HepG2 (cell line): ENCODE measurements around the gene SNAPIN. TPM values are rescaled to one million over a fixed set of nuclear protein-coding genes. Genes with fewer than 3 reads are reported as not detected.
A peak's percentile ranks its signal among the peaks of the same experiment; 100 is the strongest.

Source experiments
- ATAD3A ChIP-seq: sonication (generic); formaldehyde crosslinking; IDR thresholded peaks from 2 replicates; pipeline ENCODE4 v1.4.0; 2020; ENCODE audit warnings: missing genetic modification reagents
- ATRX ChIP-seq: sonication (generic); formaldehyde crosslinking; IDR thresholded peaks from 2 replicates; pipeline ENCODE4 v1.4.0; 2020; ENCODE audit warnings: missing genetic modification reagents, borderline replicate concordance
- BORCS8-MEF2B ChIP-seq: sonication (generic); formaldehyde crosslinking; IDR thresholded peaks from 2 replicates; pipeline ENCODE4 v1.8.0; 2022; ENCODE audit warnings: mild to moderate bottlenecking, missing genetic modification reagents
- BRD4 ChIP-seq: sonication (generic); formaldehyde crosslinking; IDR thresholded peaks from 2 replicates; pipeline ENCODE4 v1.4.0; 2020; ENCODE audit warnings: missing genetic modification reagents
- CEBPG ChIP-seq: IDR thresholded peaks from 2 replicates; pipeline ENCODE4 v1.6.1; 2016
- FOXC1 ChIP-seq: sonication (generic); formaldehyde crosslinking; IDR thresholded peaks from 2 replicates; pipeline ENCODE4 v1.8.0; 2022; ENCODE audit warnings: mild to moderate bottlenecking, missing genetic modification reagents, borderline replicate concordance
- HIVEP1 ChIP-seq: sonication (generic); formaldehyde crosslinking; IDR thresholded peaks from 2 replicates; pipeline ENCODE4 v1.4.0; 2020; ENCODE audit warnings: mild to moderate bottlenecking, missing genetic modification reagents
- MEF2D ChIP-seq: sonication (generic); formaldehyde crosslinking; IDR thresholded peaks from 2 replicates; pipeline ENCODE4 v1.5.1; 2020; ENCODE audit warnings: mild to moderate bottlenecking, missing genetic modification reagents
- MIER2 ChIP-seq: IDR thresholded peaks from 2 replicates; pipeline ENCODE4 v1.6.1; 2016; ENCODE audit warnings: missing biosample characterization, missing genetic modification reagents
- PHF20 ChIP-seq: sonication (generic); formaldehyde crosslinking; IDR thresholded peaks from 2 replicates; pipeline ENCODE4 v1.5.0; 2020; ENCODE audit warnings: mild to moderate bottlenecking, missing genetic modification reagents
- REPIN1 ChIP-seq: sonication (generic); formaldehyde crosslinking; IDR thresholded peaks from 2 replicates; pipeline ENCODE4 v1.8.0; 2022; ENCODE audit warnings: missing genetic modification reagents, low read depth, mild to moderate bottlenecking, borderline replicate concordance
- TGIF2 ChIP-seq: IDR thresholded peaks from 2 replicates; pipeline ENCODE4 v1.6.1; 2016; ENCODE audit warnings: control low read depth, missing compliant biosample characterization
- TRIM24 ChIP-seq: sonication (generic); formaldehyde crosslinking; IDR thresholded peaks from 2 replicates; pipeline ENCODE4 v1.8.0; 2022; ENCODE audit warnings: mild to moderate bottlenecking, missing genetic modification reagents
- ZNF326 ChIP-seq: sonication (generic); formaldehyde crosslinking; IDR thresholded peaks from 2 replicates; pipeline ENCODE4 v1.4.0; 2020; ENCODE audit warnings: missing genetic modification reagents, borderline replicate concordance
- ZNF724P ChIP-seq: sonication (generic); formaldehyde crosslinking; IDR thresholded peaks from 2 replicates; pipeline ENCODE4 v1.8.0; 2022; ENCODE audit warnings: missing genetic modification reagents, borderline replicate concordance
- ZNF749 ChIP-seq: sonication (generic); formaldehyde crosslinking; IDR thresholded peaks from 2 replicates; pipeline ENCODE4 v1.8.0; 2022; ENCODE audit warnings: mild to moderate bottlenecking, missing genetic modification reagents, moderate library complexity, borderline replicate concordance
- ZNF773 ChIP-seq: sonication (generic); formaldehyde crosslinking; IDR thresholded peaks from 2 replicates; pipeline ENCODE4 v1.4.0; 2020; ENCODE audit warnings: missing genetic modification reagents, borderline replicate concordance
- ZNF775 ChIP-seq: sonication (generic); formaldehyde crosslinking; IDR thresholded peaks from 2 replicates; pipeline ENCODE4 v1.4.0; 2020; ENCODE audit warnings: missing genetic modification reagents, mild to moderate bottlenecking, moderate library complexity, borderline replicate concordance
- ZNF816 ChIP-seq: sonication (generic); formaldehyde crosslinking; IDR thresholded peaks from 2 replicates; pipeline ENCODE4 v1.8.0; 2022; ENCODE audit warnings: missing genetic modification reagents, mild to moderate bottlenecking, borderline replicate concordance
- polyA plus RNA-seq, 8 experiments: library from polyadenylated mRNA; depleted of rRNA in 3 of 8; stranded (reverse) in 7 of 8; unstranded in 1 of 8; fragments of >200 nt; fragmentation: Illumina TruSeq in 4 of 8; extraction: Trizol in 4 of 8; gene quantifications; 2 replicates each; pipeline versions ENCODE4 v1.2.1 to v1.2.3, GENCODE V29; 2011 to 2016; ENCODE audit warnings: low read depth in 4 of 8, missing spikeins in 1 of 8, mixed read lengths in 1 of 8; ENCODE audit not compliant: insufficient read depth in 1 of 8
- total RNA-seq, 5 experiments: library from RNA; depleted of rRNA; stranded (reverse); fragments of >200 nt; fragmentation: Illumina TruSeq; extraction: Trizol; gene quantifications; 2 replicates each; pipeline ENCODE4 v1.2.3, GENCODE V29; 2016; ENCODE audit warnings: low read depth in 1 of 5
- TF ChIP-seq, protein P1 (sequence below): sonication (generic); formaldehyde crosslinking; IDR thresholded peaks from 2 replicates; pipeline ENCODE4 v1.5.0; 2020; ENCODE audit warnings: mild to moderate bottlenecking, missing genetic modification reagents
- TF ChIP-seq, protein P2 (sequence below): sonication (generic); formaldehyde crosslinking; IDR thresholded peaks from 2 replicates; pipeline ENCODE4 v1.8.0; 2022; ENCODE audit warnings: low read depth, missing genetic modification reagents
- TF ChIP-seq, protein P3 (sequence below): IDR thresholded peaks from 2 replicates; pipeline ENCODE4 v1.6.1; 2016; ENCODE audit warnings: low read depth, control low read depth
- TF ChIP-seq, protein P4 (sequence below): sonication (generic); formaldehyde crosslinking; IDR thresholded peaks from 2 replicates; pipeline ENCODE4 v1.5.0; 2020; ENCODE audit warnings: missing genetic modification reagents, mild to moderate bottlenecking, borderline replicate concordance
- TF ChIP-seq, protein P5 (sequence below): sonication (generic); formaldehyde crosslinking; IDR thresholded peaks from 2 replicates; pipeline ENCODE4 v1.8.1; 2023; ENCODE audit warnings: mild to moderate bottlenecking, inconsistent platforms, moderate library complexity, missing genetic modification reagents, borderline replicate concordance

SNAPIN gene
- total and polyA plus RNA-seq, 2 of the 13 experiments (the other 11 are each of a cell fraction or from before 2014, with no cell fraction given) = 23.9 to 25.7 TPM

DNA sequence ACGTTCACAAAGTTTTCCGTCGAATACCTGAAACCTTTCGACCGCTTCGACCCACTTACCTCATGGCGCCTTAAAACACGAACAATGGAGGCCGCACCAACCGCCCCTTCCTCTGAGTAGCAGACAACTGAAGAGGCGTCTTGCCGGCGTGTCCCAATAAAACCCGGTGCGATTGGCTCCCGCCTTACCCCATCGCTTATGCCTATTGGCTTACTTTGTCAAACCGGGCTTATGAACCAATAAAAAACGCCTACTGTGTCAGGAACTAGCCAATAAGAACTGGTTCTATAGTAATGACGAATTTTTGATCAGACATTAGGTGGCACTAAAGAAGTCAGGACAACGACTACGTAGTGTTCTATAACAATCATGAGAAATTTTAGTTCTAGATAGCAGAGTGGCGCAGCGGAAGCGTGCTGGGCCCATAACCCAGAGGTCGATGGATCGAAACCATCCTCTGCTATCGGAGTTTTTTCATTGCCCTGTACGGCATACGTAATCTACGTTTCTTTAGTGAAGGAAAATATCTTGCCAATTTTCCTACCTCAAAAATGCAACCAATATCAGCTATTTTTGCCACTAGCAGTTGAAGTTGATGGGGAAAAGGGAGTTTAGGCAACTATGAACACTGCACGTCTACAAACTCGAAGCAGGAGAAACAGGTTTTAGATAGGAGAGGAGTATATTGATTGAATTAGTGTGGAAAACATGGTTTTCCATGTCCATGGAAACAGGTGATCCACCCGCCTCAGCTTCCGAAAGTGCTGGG, 12.5 kb downstream of the SNAPIN start, which contains the start of gene ILF2 (continued):
- TF ChIP-seq ZNF749 (no peak), ZNF773 (CRISPR knock-in tag) (no peak), ZNF775 (CRISPR knock-in tag) (no peak), TGIF2 (CRISPR knock-in tag) (peak; percentile 33; the same call in 1 of the 2 replicates), CEBPG (CRISPR knock-in tag) (peak; percentile 8), ATRX (no peak), MIER2 (no peak), ZNF816 (CRISPR knock-in tag) (0 out of 2 replicates have a peak, but pooled peaks have one; percentile 72), BORCS8-MEF2B (CRISPR knock-in tag) (peak; percentile 71), TRIM24 (no peak), HIVEP1 (no peak), ZNF724P (CRISPR knock-in tag) (no peak), MEF2D (CRISPR knock-in tag) (peak; percentile 78), PHF20 (peak; percentile 80), REPIN1 (CRISPR knock-in tag) (peak; percentile 85; the same call in 1 of the 2 replicates), ATAD3A (CRISPR knock-in tag) (no peak), ZNF326 (CRISPR knock-in tag) (no peak), BRD4 (CRISPR knock-in tag) (no peak), FOXC1 (CRISPR knock-in tag) (no peak)
- TF ChIP-seq, protein P1, sequence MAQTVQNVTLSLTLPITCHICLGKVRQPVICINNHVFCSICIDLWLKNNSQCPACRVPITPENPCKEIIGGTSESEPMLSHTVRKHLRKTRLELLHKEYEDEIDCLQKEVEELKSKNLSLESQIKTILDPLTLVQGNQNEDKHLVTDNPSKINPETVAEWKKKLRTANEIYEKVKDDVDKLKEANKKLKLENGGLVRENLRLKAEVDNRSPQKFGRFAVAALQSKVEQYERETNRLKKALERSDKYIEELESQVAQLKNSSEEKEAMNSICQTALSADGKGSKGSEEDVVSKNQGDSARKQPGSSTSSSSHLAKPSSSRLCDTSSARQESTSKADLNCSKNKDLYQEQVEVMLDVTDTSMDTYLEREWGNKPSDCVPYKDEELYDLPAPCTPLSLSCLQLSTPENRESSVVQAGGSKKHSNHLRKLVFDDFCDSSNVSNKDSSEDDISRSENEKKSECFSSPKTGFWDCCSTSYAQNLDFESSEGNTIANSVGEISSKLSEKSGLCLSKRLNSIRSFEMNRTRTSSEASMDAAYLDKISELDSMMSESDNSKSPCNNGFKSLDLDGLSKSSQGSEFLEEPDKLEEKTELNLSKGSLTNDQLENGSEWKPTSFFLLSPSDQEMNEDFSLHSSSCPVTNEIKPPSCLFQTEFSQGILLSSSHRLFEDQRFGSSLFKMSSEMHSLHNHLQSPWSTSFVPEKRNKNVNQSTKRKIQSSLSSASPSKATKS (CRISPR knock-in tag) = no peak
- TF ChIP-seq, protein P2, sequence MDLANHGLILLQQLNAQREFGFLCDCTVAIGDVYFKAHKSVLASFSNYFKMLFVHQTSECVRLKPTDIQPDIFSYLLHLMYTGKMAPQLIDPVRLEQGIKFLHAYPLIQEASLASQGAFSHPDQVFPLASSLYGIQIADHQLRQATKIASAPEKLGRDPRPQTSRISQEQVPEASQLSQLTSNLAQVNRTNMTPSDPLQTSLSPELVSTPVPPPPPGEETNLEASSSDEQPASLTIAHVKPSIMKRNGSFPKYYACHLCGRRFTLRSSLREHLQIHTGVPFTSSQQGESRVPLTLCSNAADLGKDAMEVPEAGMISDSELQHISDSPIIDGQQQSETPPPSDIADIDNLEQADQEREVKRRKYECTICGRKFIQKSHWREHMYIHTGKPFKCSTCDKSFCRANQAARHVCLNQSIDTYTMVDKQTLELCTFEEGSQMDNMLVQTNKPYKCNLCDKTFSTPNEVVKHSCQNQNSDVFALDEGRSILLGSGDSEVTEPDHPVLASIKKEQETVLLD (CRISPR knock-in tag) = no peak
- TF ChIP-seq, protein P3, sequence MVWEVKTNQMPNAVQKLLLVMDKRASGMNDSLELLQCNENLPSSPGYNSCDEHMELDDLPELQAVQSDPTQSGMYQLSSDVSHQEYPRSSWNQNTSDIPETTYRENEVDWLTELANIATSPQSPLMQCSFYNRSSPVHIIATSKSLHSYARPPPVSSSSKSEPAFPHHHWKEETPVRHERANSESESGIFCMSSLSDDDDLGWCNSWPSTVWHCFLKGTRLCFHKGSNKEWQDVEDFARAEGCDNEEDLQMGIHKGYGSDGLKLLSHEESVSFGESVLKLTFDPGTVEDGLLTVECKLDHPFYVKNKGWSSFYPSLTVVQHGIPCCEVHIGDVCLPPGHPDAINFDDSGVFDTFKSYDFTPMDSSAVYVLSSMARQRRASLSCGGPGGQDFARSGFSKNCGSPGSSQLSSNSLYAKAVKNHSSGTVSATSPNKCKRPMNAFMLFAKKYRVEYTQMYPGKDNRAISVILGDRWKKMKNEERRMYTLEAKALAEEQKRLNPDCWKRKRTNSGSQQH (CRISPR knock-in tag) = 0 out of 2 replicates have a peak, but pooled peaks have one; percentile 54
- TF ChIP-seq, protein P4, sequence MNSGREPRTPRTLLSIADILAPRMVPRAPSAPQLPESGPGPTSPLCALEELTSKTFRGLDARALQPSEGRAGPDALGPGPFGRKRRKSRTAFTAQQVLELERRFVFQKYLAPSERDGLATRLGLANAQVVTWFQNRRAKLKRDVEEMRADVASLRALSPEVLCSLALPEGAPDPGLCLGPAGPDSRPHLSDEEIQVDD (CRISPR knock-in tag) = no peak
- TF ChIP-seq, protein P5, sequence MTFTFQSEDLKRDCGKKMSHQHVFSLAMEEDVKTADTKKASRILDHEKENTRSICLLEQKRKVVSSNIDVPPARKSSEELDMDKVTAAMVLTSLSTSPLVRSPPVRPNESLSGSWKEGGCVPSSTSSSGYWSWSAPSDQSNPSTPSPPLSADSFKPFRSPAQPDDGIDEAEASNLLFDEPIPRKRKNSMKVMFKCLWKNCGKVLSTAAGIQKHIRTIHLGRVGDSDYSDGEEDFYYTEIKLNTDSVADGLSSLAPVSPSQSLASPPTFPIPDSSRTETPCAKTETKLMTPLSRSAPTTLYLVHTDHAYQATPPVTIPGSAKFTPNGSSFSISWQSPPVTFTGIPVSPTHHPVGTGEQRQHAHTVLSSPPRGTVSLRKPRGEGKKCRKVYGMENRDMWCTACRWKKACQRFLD = no peak
